GM11168 (cell line): ENCODE measurements around the gene OR5AP2.
"Not testable (repeated sequence)": the region's sequence is repeated elsewhere in the genome, so short reads cannot be mapped to it uniquely, and the experiment has no call there.

Experiments
- in situ Hi-C: fragments of 300-500 bp; cut with MboI; formaldehyde crosslinking; loops from one replicate; pipeline ENCODE4 v1.12.0; 2022; ENCODE audit warnings: low sequenced_read_pairs; ENCODE audit not compliant: unreplicated experiment

OR5AP2 gene

GRCh38 chr11:56642339-56642738, at the start of gene OR5AP2:
Gene OR5AP2, minus strand, starts transcription at chr11:56642439. Its CDS starts 0 bp downstream, at chr11:56642439.
- in situ Hi-C loops: no loop called here

- in situ Hi-C loops: not testable (repeated sequence)
These were observed 48.9 kb upstream of the OR5AP2 start for GRCh38 chr11:56691179-56691578.

GRCh38 chr11:56688554-56689100, 46.4 kb upstream of the OR5AP2 start:
- in situ Hi-C loops: no loop called here

- in situ Hi-C loops: no loop called here
These were observed 28.7 kb upstream of the OR5AP2 start for GRCh38 chr11:56670984-56671383.

- in situ Hi-C loops: no loop called here
These were observed 21.1 kb upstream of the OR5AP2 start, which contains the start of gene OR5AR1 for GRCh38 chr11:56663386-56663785. Gene OR5AR1, plus strand, starts transcription at chr11:56663686. Its CDS starts 0 bp downstream, at chr11:56663686.

- in situ Hi-C loops: no loop called here
These were observed 17.5 kb upstream of the OR5AP2 start for GRCh38 chr11:56659755-56660154.

GRCh38 chr11:56637500-56637899, 4.7 kb downstream of the OR5AP2 start:
- in situ Hi-C loops: no loop called here

GRCh38 chr11:56636861-56637260, 5.4 kb downstream of the OR5AP2 start:
- in situ Hi-C loops: no loop called here

GRCh38 chr11:56632329-56632728, 9.9 kb downstream of the OR5AP2 start:
- in situ Hi-C loops: no loop called here

- in situ Hi-C loops: no loop called here
These were observed 16.3 kb downstream of the OR5AP2 start for GRCh38 chr11:56625946-56626345.

GRCh38 chr11:56624661-56625110, 17.6 kb downstream of the OR5AP2 start:
- in situ Hi-C loops: no loop called here

GRCh38 chr11:56611174-56611573, 31.1 kb downstream of the OR5AP2 start:
- in situ Hi-C loops: no loop called here

GRCh38 chr11:56592088-56592717, 50.0 kb downstream of the OR5AP2 start:
- in situ Hi-C loops: not testable (repeated sequence)
